NCI-H1105 treated with DMSO at 0.1 percent for 48 hours (cell line): ENCODE measurements around the gene RNF227.

Source experiments
- DNase-seq: peaks from one replicate; lab custom pipeline; 2025; lab: John Stamatoyannopoulos, UW

Gene RNF227

GRCh38 chr17:7889166-7889955 is 26.7 kb downstream of the RNF227 start:
- peak; percentile 98 for DNase-seq

- peak; percentile 74 for DNase-seq
These were observed 27.7 kb downstream of the RNF227 start, which contains the start of gene CHD3 for GRCh38 chr17:7888184-7888920. CHD3 (plus strand) TSS chr17:7888789; CDS start chr17:7889001, 212 bp downstream.

GRCh38 chr17:7887482-7888183 is 28.5 kb downstream of the RNF227 start:
- peak; percentile 99 for DNase-seq

- no peak for DNase-seq
These were observed 29.0 kb downstream of the RNF227 start for GRCh38 chr17:7887038-7887481.

- peak; percentile 66 for DNase-seq
These were observed 29.7 kb downstream of the RNF227 start for GRCh38 chr17:7886227-7887037.

- DNase-seq, result peak; percentile 66
These were observed 30.5 kb downstream of the RNF227 start for GRCh38 chr17:7885367-7886226.

GRCh38 chr17:7884581-7885366 is 31.3 kb downstream of the RNF227 start:
- DNase-seq, result no peak

GRCh38 chr17:7883781-7884386 is 32.2 kb downstream of the RNF227 start:
- DNase-seq, result peak; percentile 33

GRCh38 chr17:7882629-7883028 is 33.5 kb downstream of the RNF227 start:
- DNase-seq, result no peak

GRCh38 chr17:7882068-7882467 is 34.0 kb downstream of the RNF227 start:
- DNase-seq, result peak; percentile 88

- peak; percentile 92 for DNase-seq
These were observed 34.6 kb downstream of the RNF227 start for GRCh38 chr17:7881276-7882054.

GRCh38 chr17:7880076-7880868 is 35.8 kb downstream of the RNF227 start:
- no peak for DNase-seq

- DNase-seq, result no peak
These were observed 37.9 kb downstream of the RNF227 start for GRCh38 chr17:7878234-7878633.

- DNase-seq, result no peak
These were observed 40.2 kb downstream of the RNF227 start for GRCh38 chr17:7875804-7876370.

GRCh38 chr17:7873051-7873450 is 43.0 kb downstream of the RNF227 start:
- no peak for DNase-seq

- no peak for DNase-seq
These were observed 48.2 kb downstream of the RNF227 start for GRCh38 chr17:7867881-7868329.

- DNase-seq, result no peak
These were observed 51.0 kb downstream of the RNF227 start for GRCh38 chr17:7864995-7865650.
